ENCODE results near the gene GPR137C.

GRCh38 chr14:52551205-52551604 is 1.4 kb upstream of the GPR137C start:
- TF ChIP-seq CTCF (IDR thresholded peaks at IDR 0.05) (no peak), POLR2A (IDR thresholded peaks at IDR 0.05) (no peak)
